ENCODE results near the gene GATM. TPM values are rescaled to one million over a fixed set of nuclear protein-coding genes. Genes with fewer than 3 reads are reported as not detected.

The GATM gene
- total RNA-seq, 4 donors from 2014 or later = 14.8 to 28.6 (median 24.7) TPM

DNA sequence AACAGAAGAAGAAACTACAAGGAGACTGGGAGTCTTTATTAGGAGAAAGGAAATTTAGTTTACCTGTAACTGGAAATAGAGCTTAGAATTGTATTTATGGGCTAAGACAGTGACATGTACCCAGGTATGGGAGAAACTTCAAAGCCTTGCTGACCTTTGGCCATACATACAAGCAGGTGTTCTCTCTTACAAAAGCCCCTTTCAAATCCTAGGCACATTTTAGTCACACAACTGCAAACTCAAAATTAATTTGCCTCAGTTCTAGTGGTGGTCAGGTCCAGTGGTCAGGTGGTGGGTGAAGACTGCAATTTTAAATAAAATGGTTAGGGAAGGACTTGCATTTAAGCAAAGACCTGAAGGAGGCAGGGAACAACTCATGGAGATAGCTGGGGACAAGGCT lies 30.4 kb downstream of the GATM start:
- TF ChIP-seq, protein P1, sequence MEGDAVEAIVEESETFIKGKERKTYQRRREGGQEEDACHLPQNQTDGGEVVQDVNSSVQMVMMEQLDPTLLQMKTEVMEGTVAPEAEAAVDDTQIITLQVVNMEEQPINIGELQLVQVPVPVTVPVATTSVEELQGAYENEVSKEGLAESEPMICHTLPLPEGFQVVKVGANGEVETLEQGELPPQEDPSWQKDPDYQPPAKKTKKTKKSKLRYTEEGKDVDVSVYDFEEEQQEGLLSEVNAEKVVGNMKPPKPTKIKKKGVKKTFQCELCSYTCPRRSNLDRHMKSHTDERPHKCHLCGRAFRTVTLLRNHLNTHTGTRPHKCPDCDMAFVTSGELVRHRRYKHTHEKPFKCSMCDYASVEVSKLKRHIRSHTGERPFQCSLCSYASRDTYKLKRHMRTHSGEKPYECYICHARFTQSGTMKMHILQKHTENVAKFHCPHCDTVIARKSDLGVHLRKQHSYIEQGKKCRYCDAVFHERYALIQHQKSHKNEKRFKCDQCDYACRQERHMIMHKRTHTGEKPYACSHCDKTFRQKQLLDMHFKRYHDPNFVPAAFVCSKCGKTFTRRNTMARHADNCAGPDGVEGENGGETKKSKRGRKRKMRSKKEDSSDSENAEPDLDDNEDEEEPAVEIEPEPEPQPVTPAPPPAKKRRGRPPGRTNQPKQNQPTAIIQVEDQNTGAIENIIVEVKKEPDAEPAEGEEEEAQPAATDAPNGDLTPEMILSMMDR (IDR thresholded peaks at IDR 0.05; ENCODE audit: low read depth) = no peak

DNA sequence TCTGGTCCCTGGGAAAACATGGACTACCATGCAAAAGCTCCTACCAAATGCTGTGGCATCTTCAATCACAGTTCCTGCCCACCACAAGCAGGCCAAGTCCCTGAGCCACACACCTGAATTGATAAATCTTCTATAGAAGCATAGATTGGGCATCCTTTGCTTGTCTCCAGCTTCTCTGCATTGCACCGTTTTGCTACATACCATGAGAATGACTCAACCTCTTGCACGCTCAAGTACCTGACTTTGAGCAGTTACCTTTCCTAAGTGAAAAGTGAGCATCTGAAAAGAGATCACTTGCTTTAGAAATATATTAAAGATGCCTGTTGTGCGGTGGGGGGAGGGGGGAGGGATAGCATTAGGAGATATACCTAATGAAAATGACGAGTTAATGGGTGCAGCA lies 31.3 kb downstream of the GATM start:
- TF ChIP-seq, protein P1 (IDR thresholded peaks at IDR 0.05; ENCODE audit: low read depth) = no peak

- TF ChIP-seq, protein P1 (IDR thresholded peaks at IDR 0.05; ENCODE audit: low read depth) = no peak
Observed at GRCh38 chr15:45346381-45346780, 32.0 kb downstream of the GATM start.

GRCh38 chr15:45343258-45343860 lies 35.0 kb downstream of the GATM start:
- TF ChIP-seq, protein P1 (IDR thresholded peaks at IDR 0.05; ENCODE audit: low read depth) = no peak

DNA sequence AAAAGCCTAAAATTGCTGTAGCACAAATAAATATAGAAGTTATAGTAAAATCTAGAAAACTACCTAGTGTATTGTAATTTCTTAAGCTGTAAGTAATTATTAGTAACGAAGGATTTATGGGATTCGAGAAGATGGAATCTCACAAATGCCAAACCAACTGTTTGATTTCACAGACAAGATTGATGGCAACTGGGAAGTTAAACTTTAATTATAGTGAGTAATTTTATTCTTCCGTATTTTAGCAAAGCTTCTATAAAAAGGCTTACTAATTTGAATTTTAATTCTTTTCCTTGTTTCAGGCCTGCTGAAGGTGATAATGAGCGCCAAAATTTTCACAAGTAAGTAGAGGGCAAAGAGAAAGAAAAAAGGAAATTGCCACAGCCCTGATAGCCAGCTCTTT lies 36.6 kb downstream of the GATM start:
- TF ChIP-seq, protein P1 (IDR thresholded peaks at IDR 0.05; ENCODE audit: low read depth) = no peak

- TF ChIP-seq, protein P1 (IDR thresholded peaks at IDR 0.05; ENCODE audit: low read depth) = no peak
Observed at GRCh38 chr15:45340429-45340828, 37.9 kb downstream of the GATM start.

DNA sequence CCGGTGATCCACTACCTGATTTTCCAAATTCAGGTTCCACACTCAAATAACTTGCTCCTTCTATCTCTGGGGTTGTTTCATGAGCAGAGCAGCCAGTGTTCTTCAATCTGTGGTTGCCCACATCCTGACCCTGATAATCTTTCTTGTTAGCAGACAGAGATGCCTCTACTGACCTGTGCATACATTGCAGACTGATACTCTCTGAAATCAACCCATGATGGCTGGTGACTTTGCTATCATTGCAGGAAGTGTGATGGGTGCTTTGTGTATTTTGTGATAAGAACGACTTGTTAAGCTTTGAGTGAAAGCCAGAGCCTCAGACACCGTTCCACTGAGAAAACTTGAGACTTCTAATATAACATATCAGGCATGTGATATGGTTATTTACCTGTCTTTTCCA lies 39.9 kb downstream of the GATM start:
- TF ChIP-seq, protein P1 (IDR thresholded peaks at IDR 0.05; ENCODE audit: low read depth) = no peak
